GM12873 (cell line): ENCODE measurements around the gene KNSTRN.

Experiments used
- CTCF ChIP-seq: IDR thresholded peaks from 2 replicates; pipeline ENCODE4 v1.5.1; 2012; ENCODE audit warnings: low read depth, mild to moderate bottlenecking, moderate library complexity, low read length, control low read depth; ENCODE audit not compliant: insufficient read depth; ENCODE audit errors: missing control alignments

The KNSTRN gene

GRCh38 chr15:40382580-40383456, at the start of gene KNSTRN:
Gene KNSTRN, plus strand, starts transcription at chr15:40382721. Its CDS starts 115 bp downstream, at chr15:40382836.
- no peak for TF ChIP-seq CTCF

GRCh38 chr15:40333922-40334492, 48.5 kb upstream of the KNSTRN start:
- no peak for TF ChIP-seq CTCF

- TF ChIP-seq CTCF = no peak
Measured at GRCh38 chr15:40334541-40334940, 48.0 kb upstream of the KNSTRN start.

- no peak for TF ChIP-seq CTCF
Measured at GRCh38 chr15:40334941-40335795, 47.4 kb upstream of the KNSTRN start.

- TF ChIP-seq CTCF = no peak
Measured at GRCh38 chr15:40335938-40336743, 46.4 kb upstream of the KNSTRN start.

GRCh38 chr15:40336744-40337122, 45.8 kb upstream of the KNSTRN start:
- peak; percentile 56 for TF ChIP-seq CTCF
